COLO829 (cell line): ENCODE results near the gene TMED1.
"Not testable (repeated sequence)": the region's sequence is repeated elsewhere in the genome, so short reads cannot be mapped to it uniquely, and the experiment has no call there.

Experiments used
- DNase-seq: peaks from one replicate; pipeline ENCODE4 v3.0.0; 2012; ENCODE audit warnings: low spot score

TMED1 gene

DNA sequence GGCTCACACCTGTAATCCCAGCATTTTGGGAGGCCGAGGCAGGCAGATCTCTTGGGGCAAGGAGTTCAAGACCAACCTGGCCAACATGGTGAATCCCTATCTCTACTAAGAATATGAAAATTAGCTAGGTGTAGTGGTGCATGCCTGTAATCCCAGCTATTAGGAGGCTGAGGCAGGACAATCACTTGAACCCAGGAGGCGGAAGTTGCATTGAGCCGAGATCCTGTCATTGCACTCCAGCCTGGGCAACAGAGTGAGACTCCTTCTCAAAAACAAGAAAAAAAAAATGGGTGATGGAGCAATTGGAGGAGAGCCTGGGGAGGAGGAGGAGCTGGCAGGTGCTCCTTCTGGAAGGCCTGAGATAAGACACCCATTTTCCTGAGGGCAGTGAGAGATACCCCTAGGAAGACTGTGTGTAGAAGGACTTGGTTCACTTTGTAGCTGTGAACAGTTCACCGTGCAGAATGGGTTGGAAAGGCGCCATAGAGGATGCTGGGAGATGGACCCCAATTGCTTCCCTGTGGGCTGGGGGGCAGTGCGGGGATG lies 26.6 kb upstream of the TMED1 start:
- no peak for DNase-seq

- no peak for DNase-seq
Measured at GRCh38 chr19:10861103-10861651, 25.2 kb upstream of the TMED1 start.

GRCh38 chr19:10858204-10858828 lies 22.3 kb upstream of the TMED1 start:
- no peak for DNase-seq

DNA sequence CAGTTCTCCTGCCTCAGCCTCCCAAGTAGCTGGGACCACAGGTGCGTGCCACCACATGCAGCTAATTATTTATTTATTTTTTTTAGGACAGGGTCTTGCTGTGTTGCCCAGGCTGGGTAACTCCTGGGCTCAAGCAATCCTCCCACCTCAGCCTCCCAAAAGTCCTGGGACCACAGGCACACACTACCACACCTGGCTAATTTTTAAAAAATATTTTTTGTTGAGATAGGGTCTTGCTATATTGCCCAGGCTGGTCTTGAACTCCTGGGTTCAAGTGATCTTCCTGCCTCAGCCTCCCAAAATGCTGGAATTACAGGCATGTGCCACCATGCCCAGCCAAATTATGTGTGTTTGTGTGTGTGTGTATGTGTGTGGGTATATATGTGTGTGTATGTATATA lies 20.9 kb upstream of the TMED1 start:
- not testable (repeated sequence) for DNase-seq

DNA sequence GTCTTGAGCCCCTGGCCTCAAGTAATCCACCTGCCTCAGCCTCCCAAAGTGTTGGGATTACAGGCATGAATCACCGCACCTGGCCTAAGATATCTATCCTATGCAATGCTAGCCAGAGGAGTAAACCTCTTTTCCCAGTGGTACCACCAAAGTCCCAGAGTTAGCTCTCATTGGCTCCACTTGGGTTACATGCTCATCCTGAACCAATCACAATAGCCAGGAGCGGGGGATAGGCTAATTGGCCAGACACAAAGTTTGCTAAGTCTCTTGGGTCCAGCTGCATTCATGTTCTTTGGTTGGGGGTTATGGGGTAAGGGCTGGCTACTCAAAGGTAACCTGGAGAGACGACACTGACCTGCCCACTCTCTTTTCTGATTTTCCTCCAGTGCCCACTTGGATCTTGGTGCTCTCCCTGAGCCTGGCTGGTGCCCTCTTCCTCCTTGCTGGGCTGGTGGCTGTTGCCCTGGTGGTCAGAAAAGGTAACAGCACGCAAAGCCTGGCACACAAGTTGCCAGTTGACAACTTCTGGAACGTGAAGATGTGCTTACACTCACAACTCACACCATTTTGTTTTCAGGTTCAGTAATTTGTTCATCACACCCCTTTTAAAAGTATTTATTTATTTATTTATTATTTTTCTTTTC lies 20.0 kb upstream of the TMED1 start:
- DNase-seq: no peak

GRCh38 chr19:10854350-10855089 lies 18.5 kb upstream of the TMED1 start:
- no peak for DNase-seq

GRCh38 chr19:10852941-10853340 lies 16.9 kb upstream of the TMED1 start:
- DNase-seq: no peak

- DNase-seq: no peak
Measured at GRCh38 chr19:10852098-10852800, 16.2 kb upstream of the TMED1 start.

DNA sequence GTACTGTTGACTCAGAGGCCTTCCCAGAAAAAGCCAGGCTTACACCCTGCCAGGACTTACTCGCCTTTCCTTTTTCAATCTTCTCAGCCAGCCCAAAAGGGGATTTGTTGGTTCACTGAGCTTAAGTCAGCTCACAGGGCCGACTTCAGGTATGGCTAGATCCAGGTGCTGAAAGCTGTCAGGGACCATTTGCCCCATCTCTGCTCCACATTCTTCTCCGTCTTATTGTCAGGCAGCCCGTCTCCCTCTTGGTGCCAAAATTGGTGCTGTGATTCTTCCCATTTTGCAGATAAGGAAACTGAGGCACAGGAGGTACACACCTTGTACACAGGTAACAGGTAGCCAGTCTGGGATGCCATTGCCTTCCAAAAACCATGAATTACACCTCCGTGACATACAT lies 14.6 kb upstream of the TMED1 start:
- no peak for DNase-seq

DNA sequence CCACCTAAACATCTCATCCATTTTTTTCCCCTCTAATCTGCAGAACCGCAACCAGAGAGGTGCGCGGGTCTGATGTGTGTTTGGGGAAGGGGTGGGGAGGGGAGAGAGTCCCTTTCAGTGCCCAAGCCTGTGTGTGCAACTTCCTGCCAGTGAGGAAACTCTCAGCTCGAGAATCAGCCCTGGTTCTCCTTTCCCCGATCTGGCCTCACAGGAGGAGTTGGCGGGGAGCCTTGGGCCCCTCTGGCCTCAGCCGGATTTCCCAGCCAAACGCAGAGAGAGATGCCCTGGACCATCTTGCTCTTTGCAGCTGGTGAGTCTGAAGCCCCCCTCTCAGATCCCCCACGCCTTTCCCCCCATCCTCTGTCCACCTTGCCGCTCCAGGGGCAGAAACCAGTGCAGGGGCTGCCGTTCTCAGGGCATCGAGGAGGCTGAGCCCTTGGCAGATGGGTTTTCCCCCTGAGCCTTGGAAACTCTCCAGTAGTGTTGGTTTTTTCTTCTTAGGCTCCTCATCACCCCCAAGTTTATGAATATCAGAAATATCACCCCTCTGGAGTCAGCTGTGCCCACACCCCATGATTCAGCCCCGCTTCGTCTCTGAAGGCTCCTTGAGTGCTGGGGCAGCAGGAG lies 12.3 kb upstream of the TMED1 start, which contains the start of gene C19orf38:
C19orf38 (plus strand) TSS at position 186 of the 627 bp plus-strand sequence; CDS start at position 280, 94 bp downstream.
- no peak for DNase-seq

- DNase-seq: no peak
Measured at GRCh38 chr19:10846500-10847202, 10.6 kb upstream of the TMED1 start.

DNA sequence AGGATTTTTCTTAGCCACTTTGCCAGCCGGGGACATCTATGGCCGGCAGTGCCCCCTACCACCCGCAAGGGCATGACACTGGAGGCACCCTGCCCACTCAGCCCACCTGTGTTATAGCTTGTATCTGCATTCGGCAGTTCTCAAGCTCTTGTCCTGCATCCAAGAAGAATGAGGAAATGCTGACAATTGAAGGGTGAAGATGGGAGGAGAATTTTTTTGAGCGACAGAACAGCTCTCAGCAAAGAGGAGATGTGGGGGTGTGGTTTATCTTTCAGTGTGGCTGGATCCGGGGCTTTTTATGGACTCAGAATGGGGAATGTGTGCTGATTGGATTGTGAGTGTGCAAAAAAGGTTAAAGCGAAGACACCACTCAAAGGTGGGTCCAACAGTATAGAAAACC lies 6.8 kb upstream of the TMED1 start:
- no peak for DNase-seq

- DNase-seq: no peak
Measured at GRCh38 chr19:10839114-10840050, 3.4 kb upstream of the TMED1 start.

DNA sequence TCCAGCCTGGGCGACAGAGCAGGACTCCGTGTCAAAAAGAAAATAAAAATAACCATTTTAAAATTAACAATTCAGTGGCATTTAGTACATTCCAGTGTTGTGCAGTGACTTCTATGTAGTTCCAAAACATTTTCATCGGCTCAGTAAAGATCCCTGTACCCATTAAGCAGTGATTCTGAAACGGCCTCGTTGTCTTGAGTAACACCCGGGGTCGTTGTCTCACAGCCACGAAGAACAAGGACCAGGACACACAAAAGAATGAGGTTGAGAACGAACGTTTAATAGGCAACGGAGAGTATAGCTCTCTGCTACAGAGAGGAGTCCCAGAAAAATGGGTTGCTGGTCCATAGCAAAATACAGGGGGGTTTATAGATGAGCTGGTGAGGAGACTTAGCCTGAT lies 2.4 kb upstream of the TMED1 start:
- DNase-seq: no peak

GRCh38 chr19:10837649-10838048 lies 1.6 kb upstream of the TMED1 start:
- DNase-seq: not testable (repeated sequence)

- peak; percentile 88 for DNase-seq
Measured at GRCh38 chr19:10836479-10837330, 693 bp upstream of the TMED1 start.

DNA sequence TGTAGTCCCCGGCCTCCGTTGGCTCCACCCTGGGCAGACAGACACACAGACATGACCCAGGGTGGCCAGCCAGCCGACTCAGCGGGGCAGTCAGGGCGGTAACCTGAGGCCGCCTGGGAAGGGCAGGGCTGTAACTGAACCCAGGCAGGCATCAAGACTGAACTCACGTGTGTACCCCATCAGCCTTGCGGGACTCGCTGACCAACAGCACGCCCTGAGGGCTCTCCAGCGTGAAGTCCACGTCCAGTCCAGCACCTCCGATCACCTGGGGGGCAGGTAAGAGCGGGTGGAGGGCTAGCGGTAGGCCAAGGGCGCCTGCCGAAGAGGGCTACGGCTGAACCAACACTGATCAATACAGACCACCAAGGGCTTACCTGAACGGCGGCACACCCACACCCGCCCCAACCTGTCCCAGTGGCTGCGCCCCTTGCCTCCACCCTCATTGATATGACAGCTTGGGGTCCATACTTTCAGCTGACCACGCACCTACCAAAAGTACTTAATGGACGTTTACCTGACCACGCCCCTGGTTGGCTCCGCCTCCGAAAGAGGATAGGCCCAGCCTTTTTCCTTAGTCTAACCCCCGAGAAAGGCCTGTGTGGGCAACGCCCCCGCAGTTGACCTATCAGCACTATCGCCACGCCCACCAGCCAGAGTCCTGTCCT lies 791 bp downstream of the TMED1 start:
- DNase-seq: peak; percentile 100

DNA sequence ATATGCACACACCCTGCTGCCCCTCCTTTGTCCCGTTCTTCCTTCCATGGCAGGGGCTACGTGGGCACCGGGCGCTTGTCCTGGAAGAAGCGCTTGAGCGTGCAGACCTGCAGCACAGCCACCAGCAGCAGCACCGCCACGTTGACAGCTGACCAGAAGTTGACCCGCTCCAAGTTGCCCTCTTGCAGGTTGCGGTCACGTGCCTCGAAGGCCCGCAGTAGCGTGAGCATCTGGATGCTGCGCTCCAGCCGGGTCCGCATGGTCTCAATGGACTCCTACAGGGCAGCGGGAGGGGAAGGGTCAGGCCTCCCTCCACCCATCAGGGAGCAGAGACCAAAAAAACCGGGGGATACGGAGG lies 3.1 kb downstream of the TMED1 start:
- no peak for DNase-seq
